Measurements from ENCODE around the gene SMC1A.

DNA sequence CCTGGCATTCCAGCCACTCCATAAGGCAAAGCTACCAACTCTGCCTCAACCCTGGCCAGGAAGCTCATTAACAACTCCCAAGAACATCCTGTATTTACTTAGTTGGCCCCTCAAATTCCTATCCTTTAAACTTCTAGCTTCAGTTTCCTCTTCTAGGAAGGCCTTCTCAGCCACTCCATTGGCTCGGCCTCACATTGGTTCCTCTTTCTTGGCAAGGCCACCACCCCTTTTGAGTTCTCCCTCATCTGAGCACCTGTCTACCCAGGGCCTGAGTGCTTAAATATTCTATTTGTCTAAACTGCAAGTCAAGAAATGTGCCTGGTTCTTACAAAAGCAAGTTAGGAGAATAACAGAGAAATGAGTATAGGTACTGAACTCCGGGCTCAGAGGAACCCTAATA, 10.0 kb downstream of the SMC1A start:
- TF ChIP-seq, protein P1, sequence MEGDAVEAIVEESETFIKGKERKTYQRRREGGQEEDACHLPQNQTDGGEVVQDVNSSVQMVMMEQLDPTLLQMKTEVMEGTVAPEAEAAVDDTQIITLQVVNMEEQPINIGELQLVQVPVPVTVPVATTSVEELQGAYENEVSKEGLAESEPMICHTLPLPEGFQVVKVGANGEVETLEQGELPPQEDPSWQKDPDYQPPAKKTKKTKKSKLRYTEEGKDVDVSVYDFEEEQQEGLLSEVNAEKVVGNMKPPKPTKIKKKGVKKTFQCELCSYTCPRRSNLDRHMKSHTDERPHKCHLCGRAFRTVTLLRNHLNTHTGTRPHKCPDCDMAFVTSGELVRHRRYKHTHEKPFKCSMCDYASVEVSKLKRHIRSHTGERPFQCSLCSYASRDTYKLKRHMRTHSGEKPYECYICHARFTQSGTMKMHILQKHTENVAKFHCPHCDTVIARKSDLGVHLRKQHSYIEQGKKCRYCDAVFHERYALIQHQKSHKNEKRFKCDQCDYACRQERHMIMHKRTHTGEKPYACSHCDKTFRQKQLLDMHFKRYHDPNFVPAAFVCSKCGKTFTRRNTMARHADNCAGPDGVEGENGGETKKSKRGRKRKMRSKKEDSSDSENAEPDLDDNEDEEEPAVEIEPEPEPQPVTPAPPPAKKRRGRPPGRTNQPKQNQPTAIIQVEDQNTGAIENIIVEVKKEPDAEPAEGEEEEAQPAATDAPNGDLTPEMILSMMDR (IDR thresholded peaks at IDR 0.05), result no peak
- TF ChIP-seq POLR2AphosphoS5 (IDR thresholded peaks at IDR 0.05) (no peak), POLR2A (IDR thresholded peaks at IDR 0.05) (no peak)

All from breast epithelium (tissue), 3 donors.